ENCODE results near the gene TMEM198. TPM values are rescaled to one million over a fixed set of nuclear protein-coding genes. Genes with fewer than 3 reads are reported as not detected.

Gene TMEM198
- total and polyA plus RNA-seq, 9 of the 15 experiments (the other 6 are each of a cell fraction or from before 2014, with no cell fraction given) = 0.03 to 3.8 (median 1.0) TPM

DNA sequence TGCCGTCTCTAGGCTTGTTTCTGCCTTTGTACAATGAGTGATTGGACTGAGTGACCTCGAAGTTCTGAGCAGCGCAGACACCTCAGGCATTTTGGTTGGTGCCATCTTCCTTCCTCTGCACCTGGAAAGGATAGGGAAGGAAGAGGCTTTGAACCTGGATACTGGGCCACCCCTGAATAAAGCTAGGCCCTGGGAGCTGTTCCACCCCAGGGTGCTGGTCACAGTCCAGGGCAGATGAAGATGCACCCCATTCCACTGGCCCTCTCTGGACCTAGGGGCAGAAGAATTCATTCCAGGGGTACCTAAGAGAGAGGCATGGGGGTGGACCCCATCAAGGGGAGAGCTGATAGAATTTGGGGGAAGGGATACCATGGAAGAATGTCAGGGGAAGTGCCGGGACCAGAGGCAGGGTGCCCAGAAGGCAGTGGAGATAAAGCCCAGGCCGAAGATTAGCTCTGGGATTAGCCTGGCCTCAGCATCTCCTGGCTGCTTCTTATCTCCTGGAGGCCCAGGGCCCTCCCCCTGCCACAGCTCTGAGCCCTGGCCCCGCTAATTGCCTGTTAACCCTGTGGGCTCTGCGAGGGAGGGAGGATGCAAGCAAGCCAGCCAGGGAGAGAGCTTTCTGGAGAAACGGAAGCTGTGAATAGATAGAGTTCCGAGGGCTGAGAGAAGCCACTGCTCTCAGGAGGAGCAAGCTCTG is 18.1 kb upstream of the TMEM198 start (continued):
- TF ChIP-seq ZNF41 (CRISPR knock-in tag; conservative IDR thresholded peaks at IDR 0.05) (no peak), NEUROD1 (IDR thresholded peaks at IDR 0.05; ENCODE audit: borderline replicate concordance, low read depth, low read length, partially characterized antibody) (peak; percentile 58), ZNF146 (CRISPR knock-in tag; IDR thresholded peaks at IDR 0.05; ENCODE audit: unreplicated experiment) (no peak), SMARCA4 (IDR thresholded peaks at IDR 0.05) (peak; percentile 93), FOXJ2 (tag; IDR thresholded peaks at IDR 0.05) (no peak), L3MBTL2 (IDR thresholded peaks at IDR 0.05) (no peak), RFX5 (IDR thresholded peaks at IDR 0.05; ENCODE audit: low read depth, low read length) (no peak), ZNF79 (CRISPR knock-in tag; IDR thresholded peaks at IDR 0.05; ENCODE audit: low read depth) (no peak), HDAC6 (IDR thresholded peaks at IDR 0.05; ENCODE audit: low read depth, low read length) (no peak), TARDBP (IDR thresholded peaks at IDR 0.05) (peak; percentile 72; the same call in 1 of the 2 replicates), ZNF165 (CRISPR knock-in tag; IDR thresholded peaks at IDR 0.05; ENCODE audit: borderline replicate concordance) (no peak)
- TF ChIP-seq, protein P1, sequence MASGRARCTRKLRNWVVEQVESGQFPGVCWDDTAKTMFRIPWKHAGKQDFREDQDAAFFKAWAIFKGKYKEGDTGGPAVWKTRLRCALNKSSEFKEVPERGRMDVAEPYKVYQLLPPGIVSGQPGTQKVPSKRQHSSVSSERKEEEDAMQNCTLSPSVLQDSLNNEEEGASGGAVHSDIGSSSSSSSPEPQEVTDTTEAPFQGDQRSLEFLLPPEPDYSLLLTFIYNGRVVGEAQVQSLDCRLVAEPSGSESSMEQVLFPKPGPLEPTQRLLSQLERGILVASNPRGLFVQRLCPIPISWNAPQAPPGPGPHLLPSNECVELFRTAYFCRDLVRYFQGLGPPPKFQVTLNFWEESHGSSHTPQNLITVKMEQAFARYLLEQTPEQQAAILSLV (tag; IDR thresholded peaks at IDR 0.05) = no peak
- TF ChIP-seq, protein P2, sequence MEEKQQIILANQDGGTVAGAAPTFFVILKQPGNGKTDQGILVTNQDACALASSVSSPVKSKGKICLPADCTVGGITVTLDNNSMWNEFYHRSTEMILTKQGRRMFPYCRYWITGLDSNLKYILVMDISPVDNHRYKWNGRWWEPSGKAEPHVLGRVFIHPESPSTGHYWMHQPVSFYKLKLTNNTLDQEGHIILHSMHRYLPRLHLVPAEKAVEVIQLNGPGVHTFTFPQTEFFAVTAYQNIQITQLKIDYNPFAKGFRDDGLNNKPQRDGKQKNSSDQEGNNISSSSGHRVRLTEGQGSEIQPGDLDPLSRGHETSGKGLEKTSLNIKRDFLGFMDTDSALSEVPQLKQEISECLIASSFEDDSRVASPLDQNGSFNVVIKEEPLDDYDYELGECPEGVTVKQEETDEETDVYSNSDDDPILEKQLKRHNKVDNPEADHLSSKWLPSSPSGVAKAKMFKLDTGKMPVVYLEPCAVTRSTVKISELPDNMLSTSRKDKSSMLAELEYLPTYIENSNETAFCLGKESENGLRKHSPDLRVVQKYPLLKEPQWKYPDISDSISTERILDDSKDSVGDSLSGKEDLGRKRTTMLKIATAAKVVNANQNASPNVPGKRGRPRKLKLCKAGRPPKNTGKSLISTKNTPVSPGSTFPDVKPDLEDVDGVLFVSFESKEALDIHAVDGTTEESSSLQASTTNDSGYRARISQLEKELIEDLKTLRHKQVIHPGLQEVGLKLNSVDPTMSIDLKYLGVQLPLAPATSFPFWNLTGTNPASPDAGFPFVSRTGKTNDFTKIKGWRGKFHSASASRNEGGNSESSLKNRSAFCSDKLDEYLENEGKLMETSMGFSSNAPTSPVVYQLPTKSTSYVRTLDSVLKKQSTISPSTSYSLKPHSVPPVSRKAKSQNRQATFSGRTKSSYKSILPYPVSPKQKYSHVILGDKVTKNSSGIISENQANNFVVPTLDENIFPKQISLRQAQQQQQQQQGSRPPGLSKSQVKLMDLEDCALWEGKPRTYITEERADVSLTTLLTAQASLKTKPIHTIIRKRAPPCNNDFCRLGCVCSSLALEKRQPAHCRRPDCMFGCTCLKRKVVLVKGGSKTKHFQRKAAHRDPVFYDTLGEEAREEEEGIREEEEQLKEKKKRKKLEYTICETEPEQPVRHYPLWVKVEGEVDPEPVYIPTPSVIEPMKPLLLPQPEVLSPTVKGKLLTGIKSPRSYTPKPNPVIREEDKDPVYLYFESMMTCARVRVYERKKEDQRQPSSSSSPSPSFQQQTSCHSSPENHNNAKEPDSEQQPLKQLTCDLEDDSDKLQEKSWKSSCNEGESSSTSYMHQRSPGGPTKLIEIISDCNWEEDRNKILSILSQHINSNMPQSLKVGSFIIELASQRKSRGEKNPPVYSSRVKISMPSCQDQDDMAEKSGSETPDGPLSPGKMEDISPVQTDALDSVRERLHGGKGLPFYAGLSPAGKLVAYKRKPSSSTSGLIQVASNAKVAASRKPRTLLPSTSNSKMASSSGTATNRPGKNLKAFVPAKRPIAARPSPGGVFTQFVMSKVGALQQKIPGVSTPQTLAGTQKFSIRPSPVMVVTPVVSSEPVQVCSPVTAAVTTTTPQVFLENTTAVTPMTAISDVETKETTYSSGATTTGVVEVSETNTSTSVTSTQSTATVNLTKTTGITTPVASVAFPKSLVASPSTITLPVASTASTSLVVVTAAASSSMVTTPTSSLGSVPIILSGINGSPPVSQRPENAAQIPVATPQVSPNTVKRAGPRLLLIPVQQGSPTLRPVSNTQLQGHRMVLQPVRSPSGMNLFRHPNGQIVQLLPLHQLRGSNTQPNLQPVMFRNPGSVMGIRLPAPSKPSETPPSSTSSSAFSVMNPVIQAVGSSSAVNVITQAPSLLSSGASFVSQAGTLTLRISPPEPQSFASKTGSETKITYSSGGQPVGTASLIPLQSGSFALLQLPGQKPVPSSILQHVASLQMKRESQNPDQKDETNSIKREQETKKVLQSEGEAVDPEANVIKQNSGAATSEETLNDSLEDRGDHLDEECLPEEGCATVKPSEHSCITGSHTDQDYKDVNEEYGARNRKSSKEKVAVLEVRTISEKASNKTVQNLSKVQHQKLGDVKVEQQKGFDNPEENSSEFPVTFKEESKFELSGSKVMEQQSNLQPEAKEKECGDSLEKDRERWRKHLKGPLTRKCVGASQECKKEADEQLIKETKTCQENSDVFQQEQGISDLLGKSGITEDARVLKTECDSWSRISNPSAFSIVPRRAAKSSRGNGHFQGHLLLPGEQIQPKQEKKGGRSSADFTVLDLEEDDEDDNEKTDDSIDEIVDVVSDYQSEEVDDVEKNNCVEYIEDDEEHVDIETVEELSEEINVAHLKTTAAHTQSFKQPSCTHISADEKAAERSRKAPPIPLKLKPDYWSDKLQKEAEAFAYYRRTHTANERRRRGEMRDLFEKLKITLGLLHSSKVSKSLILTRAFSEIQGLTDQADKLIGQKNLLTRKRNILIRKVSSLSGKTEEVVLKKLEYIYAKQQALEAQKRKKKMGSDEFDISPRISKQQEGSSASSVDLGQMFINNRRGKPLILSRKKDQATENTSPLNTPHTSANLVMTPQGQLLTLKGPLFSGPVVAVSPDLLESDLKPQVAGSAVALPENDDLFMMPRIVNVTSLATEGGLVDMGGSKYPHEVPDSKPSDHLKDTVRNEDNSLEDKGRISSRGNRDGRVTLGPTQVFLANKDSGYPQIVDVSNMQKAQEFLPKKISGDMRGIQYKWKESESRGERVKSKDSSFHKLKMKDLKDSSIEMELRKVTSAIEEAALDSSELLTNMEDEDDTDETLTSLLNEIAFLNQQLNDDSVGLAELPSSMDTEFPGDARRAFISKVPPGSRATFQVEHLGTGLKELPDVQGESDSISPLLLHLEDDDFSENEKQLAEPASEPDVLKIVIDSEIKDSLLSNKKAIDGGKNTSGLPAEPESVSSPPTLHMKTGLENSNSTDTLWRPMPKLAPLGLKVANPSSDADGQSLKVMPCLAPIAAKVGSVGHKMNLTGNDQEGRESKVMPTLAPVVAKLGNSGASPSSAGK (IDR thresholded peaks at IDR 0.05) = no peak

All from K562 (cell line).